HepG2 (cell line): ENCODE data around the gene CFAP221. TPM values are rescaled to one million over a fixed set of nuclear protein-coding genes. Genes with fewer than 3 reads are reported as not detected.

Experiments
- ATAC-seq: fragments of 200-7000 bp; cut with Tn5 transposase; 3 replicates; pipeline ENCODE4 v1.9.1; 2020; ENCODE audit warnings: mild to moderate bottlenecking, moderate library complexity
- BruUV-seq: library from RNA; stranded (reverse); fragments of 400-500 nt; replicated peaks from 2 replicates; lab custom pipeline; 2021; lab: Mats Ljungman, UMichigan
- CTCF ChIA-PET: fragments of 300-600 bp; formaldehyde crosslinking; extraction: SDS; loops from one replicate; lab custom pipeline; 2021; ENCODE audit warnings: low total read pairs, inconsistent platforms, low intra/inter-chr PET ratio; lab: Yijun Ruan, JAX
- POLR2A ChIA-PET: fragments of 350-600 bp; sonication (Branson Sonifier 250); formaldehyde crosslinking; loops from one replicate; lab custom pipeline; 2020; ENCODE audit warnings: antibody characterized with exemption, inconsistent platforms; lab: Yijun Ruan, JAX
- DNase-seq: peaks from one replicate; pipeline ENCODE4 v3.0.0-alpha.2; 2015; ENCODE audit warnings: low spot score
- FAIRE-seq: peaks from 3 replicates; lab custom pipeline; 2011; peaks lifted over from hg19 to GRCh38; lab: Jason Lieb, UNC
- H2AFZ ChIP-seq: one replicate; pipeline ENCODE4 v1.6.1; 2011; ENCODE audit warnings: low read length, inconsistent platforms
- H3K27ac ChIP-seq: fragments of 300-600 bp; 3 replicates; pipeline ENCODE4 v1.8.0; 2011; ENCODE audit warnings: mixed run types, mild to moderate bottlenecking, mixed read lengths, low read length, inconsistent platforms; ENCODE audit not compliant: insufficient read depth; ENCODE audit errors: extremely low read length
- H3K27me3 ChIP-seq, 2 experiments: fragments of 200-600 bp in 1 of 2; 2 replicates in 1 of 2; 3 replicates in 1 of 2; pipeline versions ENCODE4 v1.6.0 to v1.8.0; 2011; ENCODE audit warnings: low read length in 2 of 2, mild to moderate bottlenecking in 2 of 2, moderate library complexity in 2 of 2, inconsistent platforms in 1 of 2; ENCODE audit not compliant: insufficient read depth in 2 of 2, control insufficient read depth in 1 of 2
- H3K36me3 ChIP-seq, 2 experiments: fragments of 200-600 bp in 1 of 2; replicated peaks in 1 of 2; 2 replicates in 1 of 2; 3 replicates in 1 of 2; pipeline versions ENCODE4 v1.5.1 to v1.8.0; 2011; ENCODE audit warnings: low read length in 2 of 2, inconsistent platforms in 1 of 2; ENCODE audit not compliant: insufficient read depth in 2 of 2, control insufficient read depth in 1 of 2
- H3K4me1 ChIP-seq: 2 replicates; pipeline ENCODE4 v1.5.1; 2012; ENCODE audit warnings: low read length, inconsistent platforms; ENCODE audit not compliant: insufficient read depth
- H3K4me2 ChIP-seq: 2 replicates; pipeline ENCODE4 v1.6.0; 2011; ENCODE audit warnings: low read depth, low read length, inconsistent platforms
- H3K4me3 ChIP-seq, 3 experiments: fragments of 200-600 bp in 1 of 3; sonication (generic), shearing (Covaris generic) in 1 of 3; replicated peaks in 1 of 3; 2 replicates each; pipeline ENCODE4 v1.5.1; 2011 to 2016; ENCODE audit warnings: low read length in 3 of 3, inconsistent platforms in 2 of 3, low read depth in 2 of 3, mild to moderate bottlenecking in 2 of 3, control low read depth in 1 of 3, mixed read lengths in 1 of 3; ENCODE audit not compliant: insufficient read depth in 1 of 3
- H3K79me2 ChIP-seq: one replicate; pipeline ENCODE4 v1.6.1; 2011; ENCODE audit warnings: low read length, inconsistent platforms; ENCODE audit not compliant: insufficient read depth
- H3K9ac ChIP-seq: 2 replicates; pipeline ENCODE4 v1.6.0; 2011; ENCODE audit warnings: mild to moderate bottlenecking, low read depth, low read length, inconsistent platforms; ENCODE audit not compliant: insufficient read depth
- H3K9me3 ChIP-seq: 2 replicates; pipeline ENCODE4 v1.5.1; 2012; ENCODE audit warnings: mild to moderate bottlenecking, low read length
- H4K20me1 ChIP-seq: 2 replicates; pipeline ENCODE4 v1.6.0; 2011; ENCODE audit warnings: inconsistent platforms, mild to moderate bottlenecking, low read length, moderate library complexity; ENCODE audit not compliant: insufficient read depth
- AGO1 ChIP-seq: fragments of 200-400 bp; formaldehyde crosslinking; IDR thresholded peaks from 2 replicates; pipeline ENCODE4 v1.6.1; 2017; ENCODE audit warnings: mild to moderate bottlenecking, low read depth, low read length, moderate library complexity; ENCODE audit not compliant: poor library complexity, severe bottlenecking
- EZH2 ChIP-seq: conservative IDR thresholded peaks from 2 replicates; pipeline ENCODE4 v1.6.1; 2012; ENCODE audit warnings: mild to moderate bottlenecking, low read depth, low read length, moderate library complexity
- FOXK1 ChIP-seq: sonication (generic); formaldehyde crosslinking; IDR thresholded peaks from 2 replicates; pipeline ENCODE4 v1.4.0; 2020; ENCODE audit warnings: low read depth, missing genetic modification reagents, borderline replicate concordance
- MYC ChIP-seq: sonication (generic); formaldehyde crosslinking; IDR thresholded peaks from 2 replicates; pipeline ENCODE4 v1.9.0; 2021; ENCODE audit warnings: missing genetic modification reagents, borderline replicate concordance
- NFYC ChIP-seq: IDR thresholded peaks from 2 replicates; pipeline ENCODE4 v1.6.1; 2016; ENCODE audit warnings: missing genetic modification reagents, missing compliant biosample characterization
- RORA ChIP-seq: sonication (generic); formaldehyde crosslinking; IDR thresholded peaks from 2 replicates; pipeline ENCODE4 v1.5.0; 2020; ENCODE audit warnings: mild to moderate bottlenecking, missing genetic modification reagents, moderate library complexity
- SKI ChIP-seq: fragments of 450-650 bp; IDR thresholded peaks from one replicate; pipeline ENCODE4 v1.6.1; 2018; ENCODE audit warnings: mild to moderate bottlenecking; ENCODE audit not compliant: partially characterized antibody
- SMAD3 ChIP-seq: sonication (generic); formaldehyde crosslinking; IDR thresholded peaks from 2 replicates; pipeline ENCODE4 v1.4.0; 2020; ENCODE audit warnings: missing genetic modification reagents
- TAF15 ChIP-seq: fragments of 200-400 bp; formaldehyde crosslinking; IDR thresholded peaks from one replicate; pipeline ENCODE4 v1.6.1; 2018; ENCODE audit warnings: mild to moderate bottlenecking, low read depth, low read length; ENCODE audit not compliant: poor library complexity, severe bottlenecking
- U2AF2 ChIP-seq: fragments of 200-400 bp; formaldehyde crosslinking; IDR thresholded peaks from 2 replicates; pipeline ENCODE4 v1.6.1; 2017; ENCODE audit warnings: low read depth, mild to moderate bottlenecking, low read length
- ZEB1 ChIP-seq: IDR thresholded peaks from 2 replicates; pipeline ENCODE4 v1.6.1; 2012; ENCODE audit warnings: mild to moderate bottlenecking, low read depth, inconsistent platforms; ENCODE audit not compliant: insufficient replicate concordance
- ZNF260 ChIP-seq: sonication (generic); formaldehyde crosslinking; IDR thresholded peaks from 2 replicates; pipeline ENCODE4 v1.4.0; 2020; ENCODE audit warnings: missing genetic modification reagents, low read depth, mild to moderate bottlenecking, borderline replicate concordance
- ZNF3 ChIP-seq: IDR thresholded peaks from 2 replicates; pipeline ENCODE4 v1.7.0; 2017; ENCODE audit warnings: inconsistent platforms
- ZNF550 ChIP-seq: sonication (generic); formaldehyde crosslinking; IDR thresholded peaks from 2 replicates; pipeline ENCODE4 v1.4.0; 2020; ENCODE audit warnings: mild to moderate bottlenecking, missing genetic modification reagents, borderline replicate concordance
- ZNF562 ChIP-seq: sonication (generic); formaldehyde crosslinking; IDR thresholded peaks from 2 replicates; pipeline ENCODE4 v1.8.0; 2022; ENCODE audit warnings: missing genetic modification reagents, borderline replicate concordance
- ZNF878 ChIP-seq: sonication (generic); formaldehyde crosslinking; IDR thresholded peaks from 2 replicates; pipeline ENCODE4 v1.8.1; 2023; ENCODE audit warnings: mild to moderate bottlenecking, missing genetic modification reagents, moderate library complexity
- ZNF883 ChIP-seq: sonication (generic); formaldehyde crosslinking; IDR thresholded peaks from 2 replicates; pipeline ENCODE4 v1.5.1; 2020; ENCODE audit warnings: mild to moderate bottlenecking, missing genetic modification reagents; ENCODE audit errors: not compliant biosample characterization
- WGBS: methylation state at CpG from one replicate; pipeline ENCODE4 v1.1.6; 2017; ENCODE audit warnings: low lambda C conversion rate; 5-methylcytosine and 5-hydroxymethylcytosine counted together
- in situ Hi-C: cut with HindIII; loops from 2 replicates; pipeline ENCODE4 v1.10.0; 2017; ENCODE audit warnings: low pct_unique_long_range_greater_than_20kb; ENCODE audit not compliant: extremely low pct_ligation_motif_present
- intact Hi-C: fragments of 100-400 bp; cut with micrococcal nuclease; formaldehyde crosslinking; loops from one replicate; pipeline ENCODE4 v1.10.0; 2022; ENCODE audit not compliant: unreplicated experiment
- polyA plus RNA-seq, 8 experiments: library from polyadenylated mRNA; depleted of rRNA in 3 of 8; stranded (reverse) in 7 of 8; unstranded in 1 of 8; fragments of >200 nt; fragmentation: Illumina TruSeq in 4 of 8; extraction: Trizol in 4 of 8; gene quantifications; 2 replicates each; pipeline versions ENCODE4 v1.2.1 to v1.2.3, GENCODE V29; 2011 to 2016; ENCODE audit warnings: low read depth in 4 of 8, missing spikeins in 1 of 8, mixed read lengths in 1 of 8; ENCODE audit not compliant: insufficient read depth in 1 of 8
- total RNA-seq, 5 experiments: library from RNA; depleted of rRNA; stranded (reverse); fragments of >200 nt; fragmentation: Illumina TruSeq; extraction: Trizol; gene quantifications; 2 replicates each; pipeline ENCODE4 v1.2.3, GENCODE V29; 2016; ENCODE audit warnings: low read depth in 1 of 5
- TF ChIP-seq, protein P1 (sequence below): sonication (generic); formaldehyde crosslinking; IDR thresholded peaks from 2 replicates; pipeline ENCODE4 v1.5.0; 2020; ENCODE audit warnings: missing genetic modification reagents
- TF ChIP-seq, protein P2 (sequence below): sonication (generic); formaldehyde crosslinking; IDR thresholded peaks from 2 replicates; pipeline ENCODE4 v1.4.0; 2020; ENCODE audit warnings: missing genetic modification reagents

The CFAP221 gene
- total and polyA plus RNA-seq, 2 of the 13 experiments (the other 11 are each of a cell fraction or from before 2014, with no cell fraction given), result not detected

DNA sequence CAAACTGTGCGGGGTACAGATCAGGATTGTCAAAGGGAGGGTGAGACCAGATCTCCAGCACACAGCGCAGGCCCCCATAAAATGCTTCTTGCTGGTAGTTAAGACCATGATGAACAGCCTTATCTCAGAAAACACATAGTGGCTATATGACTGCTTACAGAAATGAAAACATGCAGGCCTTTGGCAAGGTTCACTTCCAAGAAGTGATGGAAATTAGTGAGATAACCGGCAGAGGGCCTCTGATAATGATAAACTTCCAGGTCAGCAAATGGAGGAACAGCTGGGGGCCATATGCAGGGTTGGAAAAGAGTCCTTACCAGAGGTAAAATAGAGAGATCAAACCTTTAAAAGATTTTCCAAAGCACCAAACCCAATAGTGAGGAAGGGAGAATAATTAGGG is 46.6 kb downstream of the CFAP221 start (continued):
- TF ChIP-seq, protein P1, sequence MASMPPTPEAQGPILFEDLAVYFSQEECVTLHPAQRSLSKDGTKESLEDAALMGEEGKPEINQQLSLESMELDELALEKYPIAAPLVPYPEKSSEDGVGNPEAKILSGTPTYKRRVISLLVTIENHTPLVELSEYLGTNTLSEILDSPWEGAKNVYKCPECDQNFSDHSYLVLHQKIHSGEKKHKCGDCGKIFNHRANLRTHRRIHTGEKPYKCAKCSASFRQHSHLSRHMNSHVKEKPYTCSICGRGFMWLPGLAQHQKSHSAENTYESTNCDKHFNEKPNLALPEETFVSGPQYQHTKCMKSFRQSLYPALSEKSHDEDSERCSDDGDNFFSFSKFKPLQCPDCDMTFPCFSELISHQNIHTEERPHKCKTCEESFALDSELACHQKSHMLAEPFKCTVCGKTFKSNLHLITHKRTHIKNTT (CRISPR knock-in tag), result no peak
- no peak for TF ChIP-seq ZNF260 (CRISPR knock-in tag)
- no peak for TF ChIP-seq ZNF878 (CRISPR knock-in tag)
- TF ChIP-seq ZEB1, result no peak
- no peak for TF ChIP-seq NFYC (CRISPR knock-in tag)
- TF ChIP-seq U2AF2, result no peak
- no peak for TF ChIP-seq MYC (CRISPR knock-in tag)
- TF ChIP-seq TAF15, result no peak
- TF ChIP-seq ZNF550 (CRISPR knock-in tag), result no peak
- no peak for TF ChIP-seq EZH2

DNA sequence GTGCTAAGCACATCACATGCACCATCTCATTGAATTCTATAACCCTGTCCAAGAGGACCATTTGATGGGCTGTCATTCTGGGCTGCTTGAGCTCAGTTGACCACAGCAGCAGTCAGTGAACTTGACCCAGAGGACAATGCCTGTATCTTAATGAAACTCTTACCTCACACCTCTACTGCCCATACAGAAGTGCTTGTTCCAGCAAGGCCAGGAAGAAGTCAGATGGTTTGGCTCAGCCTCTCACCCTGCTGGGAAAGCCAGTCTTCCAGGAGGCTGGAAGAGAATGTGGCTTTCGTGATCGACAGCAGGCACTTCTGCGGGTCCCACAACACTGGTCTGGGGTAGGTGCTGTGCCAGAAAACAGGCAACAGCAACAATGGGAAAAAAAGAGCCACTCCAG is 47.3 kb downstream of the CFAP221 start:
- Histone ChIP-seq H3K79me2 (no peaks in the 10 kb centered on the region), H3K4me2 (no peak overlapping the region), H3K9me3 (no peaks in the 10 kb centered on the region), H3K4me1 (peaks cover 7% of the 10 kb centered on the region), H3K27ac (no peak overlapping the region), H3K36me3 (no peaks in the 10 kb centered on the region), H3K9ac (no peak overlapping the region), H4K20me1 (no peaks in the 10 kb centered on the region), H3K4me3 (no peak overlapping the region), H2AFZ (no peak overlapping the region), H3K27me3 (no peaks in the 10 kb centered on the region)
- FAIRE-seq (no peak), DNase-seq (no peak), ATAC-seq (no peak)
- no TSS peak for BruUV-seq
- WGBS, result 72% methylated on average over 3 of the region's 3 CpGs
- intact Hi-C loops (no loop called here), in situ Hi-C loops (no loop called here)
- ChIA-PET CTCF (no interaction called here), POLR2A (no interaction called here)
- TF ChIP-seq, protein P2, sequence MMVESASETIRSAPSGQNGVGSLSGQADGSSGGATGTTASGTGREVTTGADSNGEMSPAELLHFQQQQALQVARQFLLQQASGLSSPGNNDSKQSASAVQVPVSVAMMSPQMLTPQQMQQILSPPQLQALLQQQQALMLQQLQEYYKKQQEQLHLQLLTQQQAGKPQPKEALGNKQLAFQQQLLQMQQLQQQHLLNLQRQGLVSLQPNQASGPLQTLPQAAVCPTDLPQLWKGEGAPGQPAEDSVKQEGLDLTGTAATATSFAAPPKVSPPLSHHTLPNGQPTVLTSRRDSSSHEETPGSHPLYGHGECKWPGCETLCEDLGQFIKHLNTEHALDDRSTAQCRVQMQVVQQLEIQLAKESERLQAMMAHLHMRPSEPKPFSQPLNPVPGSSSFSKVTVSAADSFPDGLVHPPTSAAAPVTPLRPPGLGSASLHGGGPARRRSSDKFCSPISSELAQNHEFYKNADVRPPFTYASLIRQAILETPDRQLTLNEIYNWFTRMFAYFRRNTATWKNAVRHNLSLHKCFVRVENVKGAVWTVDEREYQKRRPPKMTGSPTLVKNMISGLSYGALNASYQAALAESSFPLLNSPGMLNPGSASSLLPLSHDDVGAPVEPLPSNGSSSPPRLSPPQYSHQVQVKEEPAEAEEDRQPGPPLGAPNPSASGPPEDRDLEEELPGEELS (CRISPR knock-in tag), result no peak
- TF ChIP-seq ZNF562 (CRISPR knock-in tag) (no peak), ZNF3 (CRISPR knock-in tag) (no peak), RORA (CRISPR knock-in tag) (no peak), SMAD3 (no peak), AGO1 (no peak), FOXK1 (no peak), SKI (no peak), ZNF883 (CRISPR knock-in tag) (no peak)
